NB4 (cell line): ENCODE data around the gene CACNA1A.

Experiments
- POLR2A ChIP-seq: IDR thresholded peaks from 2 replicates; pipeline ENCODE4 v1.6.1; 2011; ENCODE audit warnings: mild to moderate bottlenecking; ENCODE audit not compliant: insufficient read length; ENCODE audit errors: extremely low read depth
- TF ChIP-seq, protein P1 (sequence below): IDR thresholded peaks from one replicate; pipeline ENCODE4 v1.5.1; 2012; ENCODE audit warnings: low read depth, low read length

DNA sequence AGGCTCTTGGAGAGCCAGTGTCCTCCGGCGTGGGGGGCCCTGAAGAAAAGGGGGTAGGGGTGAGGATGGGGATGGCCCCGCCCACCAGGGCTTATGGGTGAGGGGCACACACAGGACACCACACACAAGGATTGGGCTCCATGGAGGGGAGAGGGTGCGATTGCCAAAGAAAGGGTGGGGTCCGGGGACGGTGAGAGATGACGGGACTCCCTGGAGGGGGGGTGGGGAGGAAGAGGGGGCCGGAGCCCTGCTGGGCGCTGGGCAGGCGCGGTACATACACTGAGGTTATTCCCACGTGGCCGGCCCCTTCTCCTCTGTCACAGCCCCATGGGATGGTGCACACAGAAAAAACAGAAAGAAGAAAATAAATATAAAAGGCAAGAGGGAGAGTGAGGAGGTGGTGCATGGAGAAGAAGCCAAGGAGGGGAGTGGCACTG lies 295.9 kb downstream of the CACNA1A start:
- TF ChIP-seq, protein P1, sequence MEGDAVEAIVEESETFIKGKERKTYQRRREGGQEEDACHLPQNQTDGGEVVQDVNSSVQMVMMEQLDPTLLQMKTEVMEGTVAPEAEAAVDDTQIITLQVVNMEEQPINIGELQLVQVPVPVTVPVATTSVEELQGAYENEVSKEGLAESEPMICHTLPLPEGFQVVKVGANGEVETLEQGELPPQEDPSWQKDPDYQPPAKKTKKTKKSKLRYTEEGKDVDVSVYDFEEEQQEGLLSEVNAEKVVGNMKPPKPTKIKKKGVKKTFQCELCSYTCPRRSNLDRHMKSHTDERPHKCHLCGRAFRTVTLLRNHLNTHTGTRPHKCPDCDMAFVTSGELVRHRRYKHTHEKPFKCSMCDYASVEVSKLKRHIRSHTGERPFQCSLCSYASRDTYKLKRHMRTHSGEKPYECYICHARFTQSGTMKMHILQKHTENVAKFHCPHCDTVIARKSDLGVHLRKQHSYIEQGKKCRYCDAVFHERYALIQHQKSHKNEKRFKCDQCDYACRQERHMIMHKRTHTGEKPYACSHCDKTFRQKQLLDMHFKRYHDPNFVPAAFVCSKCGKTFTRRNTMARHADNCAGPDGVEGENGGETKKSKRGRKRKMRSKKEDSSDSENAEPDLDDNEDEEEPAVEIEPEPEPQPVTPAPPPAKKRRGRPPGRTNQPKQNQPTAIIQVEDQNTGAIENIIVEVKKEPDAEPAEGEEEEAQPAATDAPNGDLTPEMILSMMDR, result no peak
- TF ChIP-seq POLR2A, result no peak
